GM19239 (cell line): ENCODE data around the gene MATN3.

Source experiments
- DNase-seq: peaks from one replicate; pipeline ENCODE4 v3.0.0; 2011; ENCODE audit warnings: low spot score; ENCODE audit not compliant: insufficient read length
- FAIRE-seq: peaks from 2 replicates; lab custom pipeline; 2011; peaks lifted over from hg19 to GRCh38; lab: Jason Lieb, UNC

MATN3 gene

DNA sequence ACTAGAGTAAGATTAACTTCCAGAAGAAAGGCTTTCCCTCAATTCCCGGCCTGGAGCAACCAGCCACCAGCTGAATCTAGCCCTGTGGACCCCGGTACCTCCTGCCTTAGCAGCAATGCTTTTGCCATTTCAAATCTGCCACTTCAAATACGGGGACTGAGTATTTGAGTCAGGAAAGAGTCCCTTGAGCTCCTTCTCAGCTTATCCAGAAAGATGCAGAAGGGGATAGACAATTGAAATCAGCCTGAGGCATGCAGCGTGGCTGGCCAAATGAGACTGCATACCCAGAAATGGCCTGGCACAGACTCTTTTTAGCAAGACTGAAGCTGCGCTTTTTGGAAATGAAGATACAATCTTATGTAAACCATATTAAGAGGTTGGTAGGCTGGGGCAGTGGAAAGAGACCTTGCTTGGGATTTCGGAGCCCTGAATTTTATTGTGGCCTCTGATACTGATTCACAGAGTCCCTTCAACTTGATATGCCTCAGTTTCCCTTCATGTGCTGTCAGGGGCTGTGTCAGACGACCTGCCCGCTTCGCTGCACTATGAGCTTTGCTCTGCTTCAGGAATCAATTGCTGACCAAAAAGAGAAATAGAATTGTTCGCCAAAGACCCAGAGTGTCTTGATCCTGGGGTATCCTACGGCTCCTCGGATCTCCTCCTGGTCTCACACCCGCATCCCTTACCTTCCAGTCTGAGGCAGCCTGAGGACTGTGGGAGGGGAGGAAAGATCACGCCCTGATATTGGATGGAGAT, 1.0 kb downstream of the MATN3 start:
- no peak for FAIRE-seq

DNA sequence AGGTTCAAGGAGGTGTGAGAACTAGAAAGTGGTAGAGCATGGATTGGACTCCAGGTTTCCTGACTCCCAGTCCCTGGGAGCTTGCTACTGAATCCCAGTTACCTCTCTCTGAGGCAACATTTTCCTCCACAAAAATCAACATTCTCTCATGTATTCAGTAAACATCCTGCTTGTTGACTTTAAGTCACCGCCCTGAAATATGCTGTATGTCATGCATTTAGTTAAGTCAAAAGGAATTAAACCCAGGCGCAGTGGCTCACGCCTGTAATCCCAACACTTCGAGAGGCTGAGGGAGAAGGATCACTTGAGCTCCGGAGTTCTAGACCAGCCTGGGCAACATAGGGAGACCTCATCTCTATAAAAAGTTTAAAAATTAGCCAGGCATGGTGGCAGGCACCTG, 3.8 kb downstream of the MATN3 start:
- no peak for DNase-seq
- no peak for FAIRE-seq

More for the DNA sequence above, 1.0 kb downstream of the MATN3 start:
- DNase-seq, result no peak

DNA sequence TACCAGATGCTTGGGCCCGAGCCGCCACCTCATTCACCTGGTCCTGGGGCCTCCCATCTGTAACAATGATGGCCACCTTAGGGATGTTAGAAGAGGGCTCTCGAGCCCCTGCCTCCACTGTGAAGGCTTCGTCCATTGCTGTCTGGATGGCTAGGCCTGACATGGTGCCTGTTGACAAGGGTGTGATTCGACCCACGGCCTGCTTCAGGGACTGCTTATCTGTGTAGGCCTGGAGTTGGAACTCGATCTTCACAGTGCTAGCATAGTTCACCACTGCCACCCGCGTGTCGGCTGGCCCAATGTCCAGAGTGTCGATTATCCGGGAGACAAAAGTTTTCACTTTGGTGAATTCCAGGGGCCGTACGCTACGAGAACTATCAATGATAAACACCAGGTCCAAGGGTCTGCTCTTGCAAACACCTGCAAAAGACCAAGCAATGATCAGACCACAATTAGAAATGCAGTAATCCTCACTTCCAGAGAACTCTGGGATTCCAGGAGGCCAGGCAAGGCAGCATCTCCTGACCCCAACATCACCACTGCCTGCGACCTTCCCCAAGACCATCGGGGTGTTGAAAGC, 6.5 kb downstream of the MATN3 start:
- FAIRE-seq (no peak), DNase-seq (no peak)

DNA sequence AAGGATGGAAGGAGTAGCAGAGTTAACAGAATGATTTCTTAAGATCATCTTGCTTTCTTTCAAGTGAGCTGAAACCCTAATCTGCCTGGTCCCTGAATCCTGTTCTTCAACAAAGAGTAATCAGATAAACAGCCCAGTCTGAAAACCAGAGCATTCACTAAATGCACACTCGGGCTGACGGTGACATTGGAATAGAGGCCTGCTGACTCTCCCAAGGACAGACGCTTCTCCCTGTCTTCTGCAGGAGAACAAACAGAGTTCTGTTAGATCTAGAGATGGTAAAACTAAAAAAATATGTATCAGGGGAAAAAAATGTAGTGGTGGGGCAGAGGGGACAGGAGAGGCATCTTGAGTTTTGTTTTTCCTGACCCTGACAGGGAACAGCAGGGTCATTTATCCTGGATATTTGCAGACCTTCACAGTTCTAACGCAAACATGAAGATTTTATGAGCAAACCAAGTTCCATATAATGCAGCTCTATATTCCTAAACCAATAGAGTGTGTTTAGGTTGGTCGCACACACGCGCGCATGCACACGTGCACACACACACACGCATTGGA, 7.3 kb downstream of the MATN3 start:
- DNase-seq, result no peak
- no peak for FAIRE-seq

DNA sequence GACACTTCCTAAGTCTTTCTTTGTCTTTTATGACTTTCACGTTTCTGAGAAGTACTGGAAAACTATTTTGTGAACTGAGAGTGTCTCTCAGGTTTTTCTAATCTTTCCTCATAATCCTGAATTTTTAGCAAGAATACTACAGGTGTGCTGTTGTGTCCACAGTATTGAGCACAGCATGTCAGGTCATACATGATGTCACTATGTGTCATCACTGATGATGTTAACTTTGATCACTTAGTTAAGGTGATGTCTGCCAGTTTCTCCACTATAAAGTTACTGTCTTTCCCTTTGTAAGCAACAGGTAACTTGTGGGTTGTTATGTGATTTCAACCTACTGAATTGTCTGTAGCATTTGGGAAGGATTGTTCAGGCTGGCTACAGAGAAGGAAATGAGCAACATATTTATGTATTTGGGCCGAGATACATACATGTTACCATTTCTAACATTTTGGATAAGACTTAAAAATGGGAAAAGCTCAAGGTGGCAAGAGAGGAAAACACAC, 11.1 kb downstream of the MATN3 start:
- FAIRE-seq (no peak), DNase-seq (no peak)

DNA sequence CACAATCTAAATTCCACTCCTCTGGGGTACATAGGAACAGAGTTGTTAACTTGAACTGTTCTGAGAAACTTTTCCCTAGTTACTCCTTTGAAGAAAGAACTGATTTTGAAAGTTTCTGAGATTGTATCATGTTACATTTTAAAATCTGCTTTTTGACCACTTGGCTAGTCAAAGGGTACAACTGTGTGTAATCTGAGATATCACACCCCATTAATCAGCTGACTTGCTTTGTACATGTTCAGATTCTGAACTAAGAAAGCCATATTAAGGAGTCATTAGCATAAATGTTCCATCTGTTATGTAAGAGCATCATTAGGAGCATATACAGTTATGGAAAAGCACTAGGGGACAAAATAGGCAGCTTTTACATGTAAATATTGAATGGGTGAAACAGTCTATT, 18.7 kb downstream of the MATN3 start:
- no peak for FAIRE-seq
- DNase-seq, result no peak

DNA sequence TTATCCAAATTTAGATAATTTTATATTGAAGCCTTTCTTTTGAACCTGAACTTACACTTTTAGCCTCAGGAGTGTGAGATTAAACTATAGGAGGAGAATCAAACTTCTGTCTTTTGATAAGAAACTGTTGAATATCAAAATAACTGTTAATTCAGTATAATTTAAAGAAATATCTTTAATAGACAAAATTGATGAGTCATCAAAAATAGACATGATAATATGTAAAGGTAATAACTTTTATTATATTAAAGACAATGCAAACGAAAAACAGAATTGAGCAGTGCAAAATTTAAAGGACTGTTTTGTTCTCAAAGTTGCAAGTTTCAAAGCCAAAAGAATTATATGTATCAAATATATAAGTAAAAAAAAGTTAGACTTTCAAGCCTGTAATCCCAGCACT, 20.6 kb downstream of the MATN3 start:
- FAIRE-seq (no peak), DNase-seq (no peak)

DNA sequence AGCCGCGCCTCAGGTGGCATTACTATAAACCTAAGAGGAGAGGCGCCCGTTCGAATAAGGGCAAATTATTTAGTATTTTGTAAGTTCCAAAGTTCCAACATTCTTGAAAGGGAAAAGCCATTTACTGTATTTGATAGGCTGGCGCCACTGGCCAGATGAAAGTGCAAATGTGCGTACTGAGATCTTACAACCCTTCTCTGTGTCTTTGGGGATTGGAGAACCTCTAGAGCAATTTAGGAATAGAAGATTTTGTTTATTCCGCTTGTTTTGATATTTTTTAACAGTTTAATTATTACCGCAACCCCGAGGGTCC, 22.1 kb downstream of the MATN3 start:
- FAIRE-seq, result no peak

DNA sequence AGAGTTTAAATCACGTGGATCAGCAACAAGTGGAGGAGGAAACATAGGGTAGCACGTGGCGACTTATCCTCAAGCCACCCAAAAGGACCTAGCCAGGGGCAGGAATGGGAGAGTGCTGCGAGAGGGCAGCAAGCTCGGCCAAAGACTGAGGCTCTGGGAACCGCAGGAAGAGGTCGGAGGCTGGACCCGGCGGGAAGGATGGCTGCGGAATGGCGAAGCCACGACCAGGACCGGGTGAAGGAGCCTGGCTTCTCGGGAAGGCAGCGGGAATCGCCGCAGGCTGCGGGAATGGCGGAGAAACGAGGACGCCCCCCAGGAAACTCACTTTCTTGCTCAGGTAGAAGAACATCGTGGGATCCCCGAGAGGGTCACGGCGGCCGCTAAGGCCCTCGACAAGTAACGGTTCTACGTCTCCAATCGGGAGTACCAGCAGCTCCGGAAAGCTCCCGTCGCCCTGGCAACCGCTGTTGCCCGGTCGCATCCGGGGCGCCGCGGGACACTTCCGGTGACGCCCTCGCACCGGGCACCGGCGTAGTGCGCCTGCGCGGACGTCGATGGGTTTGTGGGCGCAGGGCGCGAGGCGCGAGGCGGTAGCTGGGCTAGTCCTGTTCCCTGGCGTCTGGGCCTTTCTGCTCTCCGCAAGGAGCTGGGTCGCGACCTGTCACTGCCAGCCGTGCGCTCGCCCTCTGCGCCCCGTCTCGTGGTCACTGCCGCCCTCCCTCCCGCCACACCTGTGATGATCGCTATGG, 22.6 kb downstream of the MATN3 start, which contains the start of gene WDR35:
TSS of gene WDR35 (minus strand) at position 439 of the 749 bp plus-strand sequence. CDS start at position 349, 90 bp downstream.
- FAIRE-seq (peak; percentile 93), DNase-seq (peak; percentile 83)

More for the DNA sequence above, 22.1 kb downstream of the MATN3 start:
- DNase-seq, result no peak

DNA sequence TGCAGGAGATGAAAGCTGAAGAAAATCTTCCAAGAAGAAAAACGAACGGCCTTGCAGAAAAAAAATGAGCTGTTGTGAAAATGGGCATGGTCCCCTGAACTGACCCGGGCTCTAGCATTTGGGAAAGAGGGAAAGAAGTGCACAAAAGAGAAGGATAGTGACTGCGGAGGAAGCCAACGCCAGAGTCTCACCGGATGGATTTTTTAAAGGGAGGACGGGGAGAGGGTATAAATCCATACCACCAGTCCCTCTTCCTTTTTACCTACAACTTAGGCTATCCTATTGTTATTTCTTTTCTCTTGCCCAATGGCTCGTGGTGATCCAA, 23.2 kb downstream of the MATN3 start:
- DNase-seq, result no peak
- FAIRE-seq, result peak; percentile 33

DNA sequence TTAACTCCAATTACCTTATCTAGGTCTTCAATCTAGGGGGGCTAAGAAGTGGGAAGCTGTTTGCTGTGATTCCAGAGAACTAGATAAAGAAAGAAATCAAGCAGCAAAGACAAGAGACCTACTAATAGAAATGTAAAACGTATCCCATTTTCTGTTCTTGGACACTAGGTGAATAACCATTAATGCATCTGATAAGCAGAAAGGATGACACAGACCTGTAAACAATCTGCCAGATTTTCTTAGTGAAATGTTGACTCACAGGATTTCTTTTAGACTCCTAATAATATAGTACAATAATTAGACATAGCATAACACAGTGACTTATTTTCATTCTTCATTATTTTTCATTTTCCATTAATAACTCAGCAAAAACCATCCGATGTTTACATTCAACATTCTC, 23.9 kb downstream of the MATN3 start:
- DNase-seq (no peak), FAIRE-seq (no peak)

DNA sequence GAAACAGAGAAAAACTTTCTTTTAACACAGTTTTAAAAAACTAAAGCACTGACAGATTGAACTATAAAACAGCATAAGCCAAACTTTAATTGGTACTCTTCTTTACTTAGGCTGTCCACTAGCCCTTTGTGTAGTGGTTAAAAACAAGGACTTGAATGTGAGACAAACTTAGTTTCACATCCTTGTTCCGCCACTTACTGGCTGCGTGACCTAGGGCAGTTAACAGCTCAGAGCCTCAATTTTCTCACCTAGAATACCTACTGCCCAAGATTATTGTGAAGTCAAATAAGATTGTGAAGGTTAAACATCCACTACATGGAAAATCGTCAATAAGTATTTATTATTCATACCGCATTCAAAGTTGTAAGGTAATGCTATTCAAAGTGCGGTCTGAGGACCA, 24.5 kb downstream of the MATN3 start:
- FAIRE-seq (peak; percentile 93), DNase-seq (peak; percentile 22)

DNA sequence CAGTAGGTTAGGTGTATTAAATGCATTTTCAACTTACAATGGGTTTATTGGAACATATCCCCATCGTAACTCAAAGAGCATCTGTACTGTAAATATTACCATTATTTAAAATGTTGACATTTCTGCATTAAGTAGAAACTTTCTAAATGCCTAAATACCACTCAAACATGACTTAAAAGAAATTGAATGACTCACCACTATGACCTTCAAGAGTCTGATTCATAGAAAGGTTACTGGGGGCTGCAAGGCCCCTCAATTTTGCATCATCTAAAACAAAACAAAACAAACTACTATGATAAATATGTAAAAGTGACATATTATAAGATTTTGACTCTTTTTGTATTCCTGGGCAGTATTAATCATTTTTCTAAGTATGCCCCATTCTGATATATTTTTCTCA, 30.2 kb downstream of the MATN3 start:
- DNase-seq (no peak), FAIRE-seq (no peak)

DNA sequence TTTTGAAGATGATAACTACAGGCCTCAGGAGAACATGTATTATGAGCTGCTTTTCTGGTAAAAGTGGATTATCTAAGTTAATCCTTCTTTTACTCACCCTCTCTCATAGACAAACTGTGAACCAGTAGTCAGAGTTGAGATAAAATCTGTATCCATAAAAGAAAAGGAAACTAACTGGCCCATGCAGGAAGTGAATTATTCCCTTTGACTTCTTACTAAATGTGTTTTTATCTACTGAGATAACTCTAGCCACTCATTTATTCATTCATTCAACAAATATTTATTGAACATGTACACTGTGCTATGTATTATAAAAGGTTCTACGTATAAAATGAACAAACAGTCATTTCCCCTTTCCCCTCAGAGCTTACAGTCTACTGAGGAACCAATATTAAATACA, 32.5 kb downstream of the MATN3 start:
- no peak for FAIRE-seq
- no peak for DNase-seq

DNA sequence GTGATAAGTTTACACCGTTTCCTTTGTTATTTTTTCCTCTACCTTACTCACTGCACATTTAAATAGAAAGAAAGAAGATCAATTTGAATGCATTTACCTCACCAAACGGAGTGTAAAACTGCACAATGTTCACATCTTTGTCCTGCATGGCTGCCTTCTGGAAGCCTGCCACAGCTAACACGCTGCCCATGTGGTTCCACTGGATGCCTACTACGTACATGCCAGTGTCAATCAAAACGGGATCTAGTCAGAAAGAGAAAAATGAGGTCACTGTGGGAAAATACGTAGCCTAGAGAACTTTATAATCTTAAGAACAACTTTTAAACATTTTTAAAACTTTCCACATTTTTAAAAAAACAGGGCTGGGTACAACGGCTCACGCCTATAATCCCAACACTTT, 39.0 kb downstream of the MATN3 start:
- FAIRE-seq, result no peak
- DNase-seq, result no peak

DNA sequence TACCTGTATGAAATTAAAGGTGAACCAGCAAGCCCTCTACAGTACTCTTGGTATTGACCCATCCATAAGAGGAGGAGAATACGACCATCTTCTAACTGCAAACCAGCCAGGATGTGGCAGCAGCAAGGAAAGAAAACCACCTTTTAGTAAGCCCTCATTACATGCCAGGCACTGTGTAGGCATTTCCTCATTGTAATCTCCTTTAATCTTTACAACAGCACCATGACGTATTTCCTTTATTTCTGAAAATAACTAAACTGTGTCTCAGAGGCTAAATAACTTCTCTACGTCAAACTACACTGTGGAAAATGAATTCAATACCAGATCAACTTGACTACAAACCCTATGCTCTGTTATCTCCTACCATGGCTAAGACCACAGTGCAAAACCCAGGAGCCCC, 40.8 kb downstream of the MATN3 start:
- DNase-seq, result no peak
- FAIRE-seq, result no peak

DNA sequence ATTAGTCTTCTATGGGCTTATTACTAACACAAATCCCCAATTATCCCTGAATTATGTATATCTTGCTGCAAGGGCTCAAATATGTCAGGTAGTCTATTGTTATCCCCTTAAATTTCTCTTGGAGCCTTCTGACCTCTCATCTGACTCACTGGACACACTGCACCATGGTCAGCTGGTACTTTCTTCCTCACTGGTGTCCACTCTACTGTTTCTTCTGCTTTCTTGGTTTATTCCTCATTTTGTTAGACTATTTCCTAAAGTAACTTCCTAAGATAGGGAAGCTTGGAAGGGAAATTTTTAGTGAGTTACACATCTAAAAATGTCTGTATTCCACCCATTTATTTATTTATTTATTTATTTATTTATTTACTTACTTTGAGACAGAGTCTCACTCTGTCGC, 49.1 kb downstream of the MATN3 start:
- FAIRE-seq, result no peak

DNA sequence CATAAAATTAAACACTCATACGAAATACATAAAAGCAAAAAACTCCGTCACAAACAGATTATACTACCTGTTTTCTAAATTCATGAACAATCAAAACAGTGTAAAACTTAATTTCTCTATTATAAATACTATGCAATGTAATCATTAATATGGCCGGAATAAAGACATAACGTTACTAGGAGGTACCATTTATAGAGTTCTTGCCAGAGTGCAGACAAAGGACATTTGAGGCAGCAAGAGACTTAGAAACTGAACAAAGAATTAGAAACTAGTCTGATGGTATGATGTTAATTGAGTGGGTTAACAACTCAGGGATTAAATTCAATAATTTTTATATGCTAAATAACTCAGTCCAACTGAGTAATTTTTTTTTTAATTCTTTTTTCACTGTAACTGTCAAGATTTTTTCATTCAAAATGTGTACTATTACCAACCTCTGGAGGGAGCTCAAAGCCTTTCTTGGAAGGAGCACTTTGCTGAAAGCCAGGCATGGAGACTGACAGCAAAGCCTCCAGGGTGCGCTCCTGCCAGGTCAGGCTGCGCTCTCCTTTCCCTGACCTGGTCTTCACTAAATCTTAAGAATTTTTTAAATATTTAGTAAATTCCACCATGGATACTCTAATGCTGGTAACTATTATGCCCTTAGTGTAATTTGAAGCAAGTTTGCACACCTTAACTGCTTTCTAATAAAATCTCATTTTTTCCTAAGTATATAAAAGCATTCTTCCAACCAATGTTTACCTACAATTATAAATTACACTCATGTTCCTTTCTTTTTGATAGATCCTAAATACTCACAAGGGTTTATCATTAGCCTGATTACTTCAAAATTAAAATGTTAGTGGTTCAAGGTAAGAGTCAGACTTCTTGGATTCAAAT, 56.7 kb downstream of the MATN3 start:
- peak; percentile 51 for DNase-seq
- peak; percentile 85 for FAIRE-seq

More for the DNA sequence above, 49.1 kb downstream of the MATN3 start:
- no peak for DNase-seq

DNA sequence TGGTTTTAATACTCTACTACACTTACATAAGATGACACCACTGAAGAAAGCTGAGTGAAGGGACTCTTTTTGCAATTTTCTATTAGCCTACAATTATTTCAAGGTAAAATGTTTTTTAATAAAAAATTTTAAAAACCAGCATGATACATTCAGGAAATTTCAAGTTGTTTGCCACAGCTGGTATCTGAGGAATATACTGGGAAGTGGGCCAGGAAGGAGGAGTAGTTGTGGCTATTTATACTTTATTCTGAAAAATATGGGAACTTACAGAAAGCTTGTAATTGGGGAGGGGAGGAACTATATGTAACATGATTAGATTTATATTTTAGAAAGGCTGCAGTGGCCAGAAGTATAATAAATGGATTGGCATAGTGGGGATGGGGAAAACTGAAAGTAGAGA, 63.4 kb downstream of the MATN3 start:
- no peak for DNase-seq
- no peak for FAIRE-seq
